ENCODE results near the gene GOLPH3L.
"Not testable (repeated sequence)": the region's sequence is repeated elsewhere in the genome, so short reads cannot be mapped to it uniquely, and the experiment has no call there.

GOLPH3L gene

DNA sequence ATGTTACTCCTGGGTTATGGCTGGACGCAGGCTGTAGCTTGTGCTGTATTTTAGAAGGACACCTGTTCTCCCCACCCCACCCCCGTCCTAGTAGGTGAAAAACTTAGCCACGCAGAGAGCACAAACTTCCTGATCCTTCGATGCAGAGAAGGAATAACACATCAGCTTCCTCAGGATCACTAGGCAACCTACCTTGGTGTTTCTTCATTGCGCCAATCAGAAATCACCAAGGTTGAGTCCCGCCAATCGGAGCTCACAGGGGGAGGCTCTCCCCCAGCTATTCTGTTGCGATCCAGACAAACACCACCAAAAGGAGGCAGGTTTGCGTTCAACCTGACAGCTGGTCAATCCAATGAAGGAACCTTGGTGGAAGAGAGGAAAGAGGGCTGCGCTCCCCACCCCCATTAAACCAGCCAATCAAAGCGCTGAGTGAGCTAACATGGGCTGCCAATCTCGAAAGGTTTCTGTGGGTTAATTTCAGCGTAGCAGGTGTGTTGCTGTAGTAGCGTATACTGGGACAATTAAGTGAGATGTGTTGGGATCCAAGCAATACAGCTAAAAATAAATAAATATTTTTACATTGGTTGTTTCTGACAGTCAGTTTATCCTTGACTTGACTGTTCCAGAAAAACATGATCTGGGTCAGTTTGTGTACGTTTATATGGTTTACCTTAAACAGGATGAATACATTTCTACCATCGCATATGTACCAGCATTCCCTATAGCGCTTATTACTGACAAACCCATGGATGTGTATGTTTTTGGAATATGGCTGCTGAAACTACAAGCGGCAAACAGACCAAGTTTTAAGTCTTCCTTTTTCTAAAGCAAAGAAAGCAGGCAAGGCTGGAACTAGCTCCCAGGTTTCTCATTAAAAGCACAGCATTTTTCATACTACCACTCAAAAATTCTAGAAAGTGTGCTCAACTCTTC is at the start of gene GOLPH3L:
TSS of gene GOLPH3L (minus strand) at position 160 of the 933 bp plus-strand sequence. CDS start 2,316 bp downstream, outside the sequence.
- peak; percentile 98 for DNase-seq

- no peak for DNase-seq
These were observed 33.3 kb upstream of the GOLPH3L start for GRCh38 chr1:150730130-150730721.

GRCh38 chr1:150724336-150724735 is 27.4 kb upstream of the GOLPH3L start:
- DNase-seq, result no peak

GRCh38 chr1:150720703-150721102 is 23.7 kb upstream of the GOLPH3L start, which contains the start of gene HORMAD1:
Gene HORMAD1 (minus strand): TSS chr1:150720895. CDS start chr1:150719505, 1,390 bp downstream.
- DNase-seq, result no peak

GRCh38 chr1:150720098-150720497 is 23.1 kb upstream of the GOLPH3L start:
- no peak for DNase-seq

DNA sequence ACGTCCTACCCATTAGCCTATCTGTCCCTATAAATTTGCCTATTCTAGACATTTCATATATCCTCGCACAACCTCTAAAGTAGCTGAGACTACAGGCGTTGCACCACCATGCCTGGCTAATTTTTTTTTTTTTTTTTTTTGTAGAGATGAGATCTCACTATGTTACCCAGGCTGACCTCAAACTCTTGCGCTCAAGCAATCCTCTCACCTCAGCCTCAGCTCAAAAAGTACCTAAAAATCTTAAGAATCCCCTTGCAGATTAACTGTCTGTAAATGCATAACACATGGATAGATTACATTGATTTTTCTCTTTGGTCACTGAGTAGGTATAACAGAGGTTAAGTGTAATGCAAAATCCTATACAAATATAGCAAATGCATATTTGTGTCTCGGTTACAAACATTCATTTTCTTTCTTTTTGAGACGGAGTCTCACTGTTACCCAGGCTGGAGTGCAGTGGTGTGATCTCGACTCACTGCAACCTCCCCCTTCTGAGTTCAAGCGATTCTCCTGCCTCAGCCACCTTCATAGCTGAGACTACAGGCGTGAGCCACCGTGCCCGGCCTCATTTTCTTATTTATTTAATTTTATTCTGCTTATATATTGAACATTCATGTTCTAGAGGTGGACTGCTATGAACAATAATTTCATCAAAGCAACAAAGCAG is 21.4 kb upstream of the GOLPH3L start:
- DNase-seq, result no peak

- DNase-seq, result not testable (repeated sequence)
These were observed 12.1 kb upstream of the GOLPH3L start for GRCh38 chr1:150709031-150709430.

DNA sequence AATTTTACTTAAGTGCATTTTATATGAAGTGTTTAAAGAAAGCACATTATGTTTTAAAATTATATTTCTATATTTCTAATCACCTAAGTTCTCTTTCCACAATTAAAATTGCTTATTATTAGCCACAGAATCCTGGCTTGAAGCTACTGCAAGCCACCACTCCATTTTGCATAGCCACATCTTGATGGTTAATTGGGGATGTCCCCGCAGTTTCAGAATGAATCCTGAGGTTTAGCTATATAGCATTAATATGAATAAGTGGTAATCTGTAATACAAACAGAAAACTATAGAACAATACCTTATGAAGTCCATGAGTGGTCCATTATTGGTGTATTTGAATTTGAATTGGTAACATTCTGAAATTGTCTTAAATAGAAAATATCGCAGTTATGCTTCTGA is 11.6 kb upstream of the GOLPH3L start:
- DNase-seq, result no peak

DNA sequence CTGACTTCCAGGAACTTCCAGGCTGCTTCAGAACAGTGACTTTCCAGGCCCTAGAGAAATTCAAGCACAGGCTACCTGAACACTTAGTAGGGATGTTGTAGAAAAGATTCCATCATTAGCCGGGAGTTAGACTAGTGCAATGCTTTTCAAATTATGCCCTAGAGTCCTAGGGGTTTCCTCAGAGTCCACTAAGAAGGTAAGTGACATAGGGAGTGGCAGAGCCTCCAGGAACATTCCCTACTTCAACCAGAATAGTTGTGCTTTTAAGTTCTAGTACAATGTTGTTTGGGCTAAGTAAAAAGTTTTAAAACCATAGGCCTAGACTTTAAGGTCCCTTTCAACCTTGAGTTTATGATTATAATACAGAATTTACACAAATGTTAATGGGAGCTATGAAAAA is 9.1 kb upstream of the GOLPH3L start:
- DNase-seq, result no peak

GRCh38 chr1:150703427-150703826 is 6.5 kb upstream of the GOLPH3L start:
- no peak for DNase-seq

DNA sequence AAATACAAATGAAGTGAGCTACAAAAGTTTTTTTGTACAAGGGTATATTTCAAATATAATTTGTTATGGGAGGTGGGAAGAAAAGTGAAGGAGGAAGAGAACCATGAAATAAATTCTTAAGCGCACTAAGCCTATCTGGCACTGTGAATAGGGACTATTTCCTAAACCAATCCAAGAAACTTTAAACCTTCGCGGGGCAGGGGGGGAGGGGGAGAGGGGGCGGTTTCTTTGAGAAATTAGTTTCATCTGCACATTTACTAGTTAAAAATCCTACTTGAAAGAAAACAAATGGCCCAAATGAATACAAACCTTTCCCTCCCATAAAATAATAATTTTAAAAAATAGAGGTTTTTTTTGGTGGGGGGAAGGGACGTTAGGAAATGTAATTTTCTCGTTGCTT is 364 bp downstream of the GOLPH3L start:
- DNase-seq, result no peak

DNA sequence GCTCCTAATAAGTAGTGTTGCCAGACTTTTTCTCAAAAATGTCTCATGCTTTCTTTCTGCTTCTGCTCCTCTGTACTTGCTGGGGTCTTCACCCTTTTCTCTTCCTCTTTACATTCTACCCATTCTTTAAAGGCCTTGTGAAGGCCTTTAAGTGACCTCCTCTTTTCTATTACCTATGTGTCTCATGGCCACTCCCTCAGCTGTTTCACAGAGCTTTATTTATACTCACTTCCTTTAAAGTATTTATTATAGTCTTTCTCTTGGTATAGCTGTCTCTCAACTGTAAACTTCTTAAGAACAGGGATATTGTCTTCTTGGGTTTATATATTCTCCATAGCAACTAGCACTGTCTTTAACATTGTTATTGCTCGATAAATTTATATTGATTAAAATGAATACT is 792 bp downstream of the GOLPH3L start:
- DNase-seq, result no peak

DNA sequence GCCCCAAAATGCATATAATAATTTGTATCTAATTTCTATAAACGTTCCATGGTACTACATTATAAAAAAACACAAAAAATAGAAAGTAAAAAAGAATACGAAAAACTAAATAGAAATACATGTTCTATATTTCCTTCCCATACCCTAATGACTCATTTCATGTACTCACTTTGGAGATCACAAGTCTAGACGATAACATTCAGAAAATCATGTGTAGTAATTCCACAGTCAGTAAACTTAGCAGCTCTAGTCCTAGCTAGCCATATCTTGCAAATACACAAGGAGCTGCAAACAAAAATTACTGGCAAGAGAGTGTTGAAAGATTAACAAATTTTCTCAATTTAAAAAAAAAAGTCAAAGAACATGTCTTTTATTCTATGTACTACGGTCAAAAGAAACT is 1.4 kb downstream of the GOLPH3L start:
- no peak for DNase-seq

DNA sequence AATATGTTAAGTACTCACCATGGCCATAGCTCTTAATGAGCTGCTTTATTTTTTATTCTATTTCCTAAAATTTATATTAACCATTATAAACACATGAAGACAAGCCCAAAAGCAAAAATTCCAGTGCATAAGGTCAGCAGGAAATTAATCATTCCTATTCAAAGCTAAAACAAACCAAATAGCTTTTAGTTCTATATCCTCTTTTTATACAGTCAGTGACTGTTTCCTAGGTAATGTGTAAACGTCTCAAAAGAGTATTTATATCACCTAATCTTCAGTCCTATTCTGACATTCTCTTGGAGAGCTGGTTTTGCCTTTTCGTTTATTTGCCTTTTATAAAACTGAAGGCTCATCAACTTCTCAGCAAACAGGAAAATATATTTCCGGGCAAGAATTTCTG is 4.2 kb downstream of the GOLPH3L start:
- DNase-seq, result no peak

DNA sequence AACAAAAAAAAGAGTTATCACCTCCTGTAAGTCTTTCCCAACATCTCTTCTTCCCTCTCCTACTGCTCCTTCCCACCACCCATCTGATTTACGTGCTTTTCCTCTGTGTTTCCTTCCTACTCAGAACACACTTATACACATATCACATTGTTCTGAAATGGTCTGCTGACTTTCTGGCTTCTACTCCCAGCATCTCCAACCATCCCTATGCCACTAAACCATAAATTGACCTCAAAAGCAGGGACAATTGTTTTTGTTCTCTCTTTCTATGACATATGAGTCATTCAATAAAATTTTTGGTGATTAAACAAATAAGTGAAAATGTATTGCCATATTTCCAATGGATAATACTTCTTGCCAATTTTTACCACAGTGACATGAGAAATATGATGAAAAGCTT is 8.2 kb downstream of the GOLPH3L start:
- DNase-seq, result no peak

DNA sequence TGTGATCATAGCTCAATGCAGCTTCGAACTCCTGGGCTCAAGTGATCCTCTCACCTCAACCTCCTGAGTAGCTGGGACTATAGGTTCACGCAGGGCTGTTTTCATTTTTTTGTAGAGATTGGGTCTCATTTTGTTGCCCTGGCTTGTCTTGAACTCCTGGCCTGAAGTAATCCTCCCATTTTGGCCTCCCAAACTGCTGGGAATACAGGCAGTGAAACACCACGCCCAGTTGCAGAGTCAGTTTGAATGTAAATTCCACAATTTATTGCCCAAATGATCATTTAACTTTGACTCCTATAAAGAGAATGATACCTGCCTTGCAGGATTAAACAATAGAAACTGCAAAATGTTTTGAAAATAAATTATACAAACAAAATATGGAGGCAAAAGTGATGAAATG is 10.7 kb downstream of the GOLPH3L start:
- no peak for DNase-seq

DNA sequence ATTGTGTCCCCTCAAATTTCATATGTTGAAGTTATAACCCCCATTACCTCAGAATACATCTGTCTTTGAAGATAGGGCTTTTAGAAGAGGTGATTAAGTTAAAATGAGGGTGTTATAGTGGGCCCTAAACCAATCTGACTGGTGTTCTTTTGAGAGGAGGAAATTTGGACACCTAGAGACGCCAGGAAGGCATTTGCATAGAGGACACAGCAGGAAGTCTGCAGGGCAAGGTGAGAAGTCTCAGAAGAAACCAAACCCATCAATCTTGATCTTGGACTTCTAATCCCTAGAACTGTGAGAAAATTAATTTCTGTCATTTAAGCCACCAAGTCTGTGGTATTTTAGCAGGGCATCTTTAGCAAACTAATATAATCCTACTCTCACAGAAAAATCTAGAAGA is 13.0 kb downstream of the GOLPH3L start:
- no peak for DNase-seq

- DNase-seq, result no peak
These were observed 18.0 kb downstream of the GOLPH3L start for GRCh38 chr1:150678988-150679387.

- DNase-seq, result no peak
These were observed 22.1 kb downstream of the GOLPH3L start for GRCh38 chr1:150674881-150675280.

DNA sequence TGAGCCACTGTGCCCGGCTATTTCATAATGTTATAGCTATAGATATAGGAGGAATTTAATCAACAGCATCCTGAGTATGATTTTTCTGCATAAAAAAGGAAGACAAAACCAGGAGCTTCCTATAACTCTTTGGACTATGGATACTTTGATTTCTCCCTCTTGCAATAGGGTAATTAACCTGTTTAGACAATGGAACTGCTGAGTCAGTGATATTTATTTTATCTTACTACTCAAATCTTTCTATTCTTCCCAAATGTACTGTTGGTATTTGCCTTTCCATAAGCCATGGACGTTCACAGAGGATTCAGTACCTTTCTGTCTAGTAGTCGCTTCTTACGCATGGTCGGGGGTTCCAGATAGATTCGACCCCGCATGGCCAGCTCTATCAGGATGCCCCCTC is 33.6 kb downstream of the GOLPH3L start:
- no peak for DNase-seq

- DNase-seq, result no peak
These were observed 34.1 kb downstream of the GOLPH3L start for GRCh38 chr1:150662811-150663210.

DNA sequence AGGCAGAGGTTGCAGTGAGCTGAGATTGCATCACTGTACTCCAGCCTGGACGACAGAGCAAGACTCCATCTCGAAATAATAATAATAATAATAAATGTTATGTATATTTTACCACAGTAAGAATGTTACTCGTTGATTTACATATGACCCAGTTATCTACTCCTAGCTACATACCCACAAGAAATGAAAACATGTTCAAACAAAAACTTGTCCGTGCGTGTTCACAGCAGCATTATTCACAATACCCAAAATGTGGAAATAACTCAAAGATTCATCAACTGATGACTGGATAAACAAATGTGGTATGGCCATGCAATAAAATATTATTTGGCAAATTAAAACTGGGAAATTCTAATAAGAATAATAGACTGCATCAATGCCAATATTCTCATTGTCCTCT is 35.8 kb downstream of the GOLPH3L start:
- DNase-seq, result no peak

DNA sequence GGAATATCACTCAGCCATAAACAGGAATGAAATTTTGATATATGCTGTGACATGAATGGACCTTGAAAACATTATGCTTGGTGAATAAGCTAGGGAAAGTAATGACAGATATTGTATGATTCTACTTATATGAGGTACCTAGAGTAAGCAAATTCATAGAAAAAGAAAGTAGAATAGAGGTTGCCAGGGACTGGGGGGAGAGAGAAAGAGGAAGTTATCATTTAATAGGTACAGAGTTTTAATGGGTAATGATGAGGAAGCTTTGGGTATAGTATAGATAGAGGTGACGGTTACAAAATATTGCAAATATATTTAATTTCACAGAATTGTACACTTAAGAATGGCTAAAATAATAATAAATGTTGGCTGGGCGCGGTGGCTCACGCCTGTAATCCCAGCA is 36.4 kb downstream of the GOLPH3L start:
- no peak for DNase-seq

DNA sequence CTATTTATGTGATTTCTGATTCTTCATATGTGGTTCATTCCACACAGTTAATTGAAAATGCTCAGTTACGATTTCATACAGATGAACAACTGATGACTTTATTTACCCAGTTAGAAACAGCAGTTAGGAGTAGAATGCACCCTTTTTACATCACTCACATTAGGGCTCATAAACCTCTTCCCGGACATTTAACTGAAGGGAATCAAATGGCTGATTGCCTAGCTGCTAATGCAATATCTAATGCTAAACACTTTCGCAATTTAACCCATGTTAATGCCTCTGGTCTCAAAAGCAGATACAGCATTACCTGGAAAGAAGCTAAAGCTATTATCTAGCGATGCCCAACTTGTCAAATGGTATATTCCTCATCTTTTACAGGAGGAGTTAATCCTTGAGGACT is 39.9 kb downstream of the GOLPH3L start:
- not testable (repeated sequence) for DNase-seq

All from SIG-M5 (cell line).